Panc1 (cell line): ENCODE results near the gene SH2B2. TPM values are rescaled to one million over a fixed set of nuclear protein-coding genes. Genes with fewer than 3 reads are reported as not detected.
A peak's percentile ranks its signal among the peaks of the same experiment; 100 is the strongest.
"Not testable (repeated sequence)": the region's sequence is repeated elsewhere in the genome, so short reads cannot be mapped to it uniquely, and the experiment has no call there.

Experiments
- ATAC-seq: fragments of 200-7000 bp; cut with Tn5 transposase; 2 replicates; pipeline ENCODE4 v1.9.1; 2020; ENCODE audit warnings: mild to moderate bottlenecking, moderate library complexity
- BruUV-seq: library from RNA; stranded (reverse); fragments of 400-500 nt; replicated peaks from 2 replicates; lab custom pipeline; 2021; lab: Mats Ljungman, UMichigan
- CTCF ChIA-PET: fragments of 300-600 bp; sonication (Branson Sonifier 250); formaldehyde crosslinking; loops from one replicate; lab custom pipeline; 2022; ENCODE audit warnings: antibody characterized with exemption; lab: Charles Lee
- POLR2A ChIA-PET: fragments of 300-600 bp; sonication (Branson Sonifier 250); formaldehyde crosslinking; loops from one replicate; lab custom pipeline; 2022; ENCODE audit warnings: antibody characterized with exemption; lab: Charles Lee
- DNase-seq: peaks from one replicate; pipeline ENCODE4 v3.0.0-alpha.2; 2010; ENCODE audit warnings: low read depth, low spot score
- H3K27ac ChIP-seq: 2 replicates; pipeline ENCODE4 v1.5.1; 2011; ENCODE audit warnings: mild to moderate bottlenecking, low read length, inconsistent platforms
- H3K27me3 ChIP-seq: fragments of 200-500 bp; sonication (Bioruptor generic); 2 replicates; pipeline ENCODE4 v1.6.0; 2014; ENCODE audit warnings: low read length, inconsistent platforms; ENCODE audit not compliant: control insufficient read depth, insufficient read depth
- H3K36me3 ChIP-seq: fragments of 200-500 bp; sonication (Bioruptor generic); 2 replicates; pipeline ENCODE4 v1.5.1; 2014; ENCODE audit warnings: inconsistent platforms, mild to moderate bottlenecking, low read length, moderate library complexity; ENCODE audit not compliant: control insufficient read depth, insufficient read depth
- H3K4me1 ChIP-seq: 2 replicates; pipeline ENCODE4 v1.5.1; 2011; ENCODE audit warnings: inconsistent platforms, mild to moderate bottlenecking, low read length, moderate library complexity; ENCODE audit not compliant: control insufficient read depth, insufficient read depth
- H3K4me3 ChIP-seq, 2 experiments: 2 replicates each; pipeline ENCODE4 v1.5.1; 2011 to 2012; ENCODE audit warnings: low read depth in 2 of 2, low read length in 2 of 2, mild to moderate bottlenecking in 2 of 2, inconsistent platforms in 1 of 2, moderate library complexity in 1 of 2
- H3K9me3 ChIP-seq: fragments of 200-500 bp; sonication (Bioruptor generic); 2 replicates; pipeline ENCODE4 v1.5.1; 2014; ENCODE audit warnings: low read depth, mild to moderate bottlenecking, inconsistent platforms, low read length, moderate library complexity; ENCODE audit not compliant: control insufficient read depth, insufficient read depth
- POLR2AphosphoS5 ChIP-seq: IDR thresholded peaks from 2 replicates; pipeline ENCODE4 v1.6.1; 2012; ENCODE audit warnings: mild to moderate bottlenecking, low read depth, low read length, moderate library complexity
- SIN3A ChIP-seq: IDR thresholded peaks from 2 replicates; pipeline ENCODE4 v1.6.1; 2012; ENCODE audit warnings: low read depth, mild to moderate bottlenecking, low read length, moderate library complexity, borderline replicate concordance; ENCODE audit not compliant: insufficient read depth
- TCF7L2 ChIP-seq: IDR thresholded peaks from 2 replicates; pipeline ENCODE4 v1.6.1; 2011; ENCODE audit warnings: mild to moderate bottlenecking, low read depth, low read length, inconsistent platforms
- in situ Hi-C: cut with HindIII; loops from 2 replicates; pipeline ENCODE4 v1.10.0; 2016; ENCODE audit warnings: low sequenced_read_pairs, low pct_unique_long_range_greater_than_20kb
- intact Hi-C: fragments of 100-400 bp; cut with micrococcal nuclease; formaldehyde crosslinking; loops from one replicate; pipeline ENCODE4 v1.10.0; 2022; ENCODE audit not compliant: unreplicated experiment
- total RNA-seq: library from RNA; stranded (reverse); gene quantifications from one replicate; pipeline ENCODE4 v1.2.1, GENCODE V29; 2021; ENCODE audit not compliant: unreplicated experiment
- TF ChIP-seq, protein P1 (sequence below), 2 experiments: IDR thresholded peaks; 2 replicates each; pipeline ENCODE4 v1.6.1; 2011 to 2012; ENCODE audit warnings: low read depth in 2 of 2, control low read depth in 1 of 2, low read length in 1 of 2, mild to moderate bottlenecking in 1 of 2, moderate library complexity in 1 of 2; ENCODE audit not compliant: insufficient read depth in 1 of 2
- TF ChIP-seq, protein P2 (sequence below): fragments of 450-650 bp; IDR thresholded peaks from 2 replicates; pipeline ENCODE4 v1.5.1; 2017; ENCODE audit warnings: mild to moderate bottlenecking

The SH2B2 gene
- total RNA-seq, 1 experiment from 2014 or later, result 2.8 TPM

DNA sequence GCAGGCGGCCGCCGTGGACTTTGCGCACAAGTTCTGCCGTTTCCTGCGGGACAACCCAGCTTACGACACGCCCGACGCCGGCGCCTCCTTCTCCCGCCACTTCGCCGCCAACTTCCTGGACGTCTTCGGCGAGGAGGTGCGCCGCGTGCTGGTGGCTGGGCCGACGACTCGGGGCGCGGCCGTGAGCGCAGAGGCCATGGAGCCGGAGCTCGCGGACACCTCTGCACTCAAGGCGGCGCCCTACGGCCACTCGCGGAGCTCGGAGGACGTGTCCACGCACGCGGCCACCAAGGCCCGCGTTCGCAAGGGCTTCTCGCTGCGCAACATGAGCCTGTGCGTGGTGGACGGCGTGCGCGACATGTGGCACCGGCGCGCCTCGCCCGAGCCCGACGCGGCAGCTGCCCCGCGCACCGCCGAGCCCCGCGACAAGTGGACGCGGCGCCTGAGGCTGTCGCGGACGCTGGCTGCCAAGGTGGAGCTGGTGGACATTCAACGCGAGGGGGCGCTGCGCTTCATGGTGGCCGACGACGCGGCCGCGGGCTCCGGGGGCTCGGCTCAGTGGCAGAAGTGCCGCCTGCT is 14.1 kb downstream of the SH2B2 start:
- Histone ChIP-seq H3K4me1 (no peaks in the 10 kb centered on the region), H3K9me3 (no peaks in the 10 kb centered on the region), H3K36me3 (no peaks in the 10 kb centered on the region), H3K27ac (no peak overlapping the region), H3K4me3 (no peak overlapping the region), H3K27me3 (no peaks in the 10 kb centered on the region)
- TF ChIP-seq TCF7L2 (no peak), SIN3A (no peak), POLR2AphosphoS5 (no peak)
- TF ChIP-seq, protein P1, sequence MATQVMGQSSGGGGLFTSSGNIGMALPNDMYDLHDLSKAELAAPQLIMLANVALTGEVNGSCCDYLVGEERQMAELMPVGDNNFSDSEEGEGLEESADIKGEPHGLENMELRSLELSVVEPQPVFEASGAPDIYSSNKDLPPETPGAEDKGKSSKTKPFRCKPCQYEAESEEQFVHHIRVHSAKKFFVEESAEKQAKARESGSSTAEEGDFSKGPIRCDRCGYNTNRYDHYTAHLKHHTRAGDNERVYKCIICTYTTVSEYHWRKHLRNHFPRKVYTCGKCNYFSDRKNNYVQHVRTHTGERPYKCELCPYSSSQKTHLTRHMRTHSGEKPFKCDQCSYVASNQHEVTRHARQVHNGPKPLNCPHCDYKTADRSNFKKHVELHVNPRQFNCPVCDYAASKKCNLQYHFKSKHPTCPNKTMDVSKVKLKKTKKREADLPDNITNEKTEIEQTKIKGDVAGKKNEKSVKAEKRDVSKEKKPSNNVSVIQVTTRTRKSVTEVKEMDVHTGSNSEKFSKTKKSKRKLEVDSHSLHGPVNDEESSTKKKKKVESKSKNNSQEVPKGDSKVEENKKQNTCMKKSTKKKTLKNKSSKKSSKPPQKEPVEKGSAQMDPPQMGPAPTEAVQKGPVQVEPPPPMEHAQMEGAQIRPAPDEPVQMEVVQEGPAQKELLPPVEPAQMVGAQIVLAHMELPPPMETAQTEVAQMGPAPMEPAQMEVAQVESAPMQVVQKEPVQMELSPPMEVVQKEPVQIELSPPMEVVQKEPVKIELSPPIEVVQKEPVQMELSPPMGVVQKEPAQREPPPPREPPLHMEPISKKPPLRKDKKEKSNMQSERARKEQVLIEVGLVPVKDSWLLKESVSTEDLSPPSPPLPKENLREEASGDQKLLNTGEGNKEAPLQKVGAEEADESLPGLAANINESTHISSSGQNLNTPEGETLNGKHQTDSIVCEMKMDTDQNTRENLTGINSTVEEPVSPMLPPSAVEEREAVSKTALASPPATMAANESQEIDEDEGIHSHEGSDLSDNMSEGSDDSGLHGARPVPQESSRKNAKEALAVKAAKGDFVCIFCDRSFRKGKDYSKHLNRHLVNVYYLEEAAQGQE (IDR thresholded peaks at IDR 0.05; ENCODE audit: insufficient read depth in 1 of 2, low read depth in 2 of 2, low read length in 1 of 2), result no peak
- TF ChIP-seq, protein P2, sequence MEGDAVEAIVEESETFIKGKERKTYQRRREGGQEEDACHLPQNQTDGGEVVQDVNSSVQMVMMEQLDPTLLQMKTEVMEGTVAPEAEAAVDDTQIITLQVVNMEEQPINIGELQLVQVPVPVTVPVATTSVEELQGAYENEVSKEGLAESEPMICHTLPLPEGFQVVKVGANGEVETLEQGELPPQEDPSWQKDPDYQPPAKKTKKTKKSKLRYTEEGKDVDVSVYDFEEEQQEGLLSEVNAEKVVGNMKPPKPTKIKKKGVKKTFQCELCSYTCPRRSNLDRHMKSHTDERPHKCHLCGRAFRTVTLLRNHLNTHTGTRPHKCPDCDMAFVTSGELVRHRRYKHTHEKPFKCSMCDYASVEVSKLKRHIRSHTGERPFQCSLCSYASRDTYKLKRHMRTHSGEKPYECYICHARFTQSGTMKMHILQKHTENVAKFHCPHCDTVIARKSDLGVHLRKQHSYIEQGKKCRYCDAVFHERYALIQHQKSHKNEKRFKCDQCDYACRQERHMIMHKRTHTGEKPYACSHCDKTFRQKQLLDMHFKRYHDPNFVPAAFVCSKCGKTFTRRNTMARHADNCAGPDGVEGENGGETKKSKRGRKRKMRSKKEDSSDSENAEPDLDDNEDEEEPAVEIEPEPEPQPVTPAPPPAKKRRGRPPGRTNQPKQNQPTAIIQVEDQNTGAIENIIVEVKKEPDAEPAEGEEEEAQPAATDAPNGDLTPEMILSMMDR, result no peak
- ATAC-seq, result no peak
- intact Hi-C loops, result no loop called here
- BruUV-seq, result no TSS peak
- ChIA-PET CTCF (no interaction called here), POLR2A (no interaction called here)
- DNase-seq, result no peak
- in situ Hi-C loops, result no loop called here

DNA sequence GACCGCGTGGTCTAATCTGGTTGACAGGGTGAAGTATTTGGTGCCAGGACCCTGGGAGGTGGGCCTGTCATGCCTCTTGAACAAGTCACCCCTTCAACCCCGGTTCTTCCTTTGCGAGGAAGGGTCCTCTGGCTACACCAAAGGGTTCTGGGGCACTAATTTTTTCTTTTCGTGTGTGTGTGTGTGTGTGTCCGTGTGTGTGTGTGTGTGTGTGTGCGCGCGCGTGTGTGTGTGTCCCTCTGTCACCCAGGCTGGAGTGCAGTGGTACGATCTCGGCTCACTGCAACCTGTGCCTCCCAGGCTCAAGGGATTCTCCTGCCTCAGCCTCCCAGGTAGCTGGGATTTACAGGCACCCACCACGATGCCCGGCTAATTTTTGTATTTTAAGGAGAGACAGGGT is 14.7 kb downstream of the SH2B2 start:
- H3K4me3 ChIP-seq, in situ Hi-C loops, H3K9me3 ChIP-seq, DNase-seq, POLR2A ChIA-PET, H3K36me3 ChIP-seq, BruUV-seq, H3K27ac ChIP-seq, intact Hi-C loops, ATAC-seq, CTCF ChIA-PET, H3K27me3 ChIP-seq, H3K4me1 ChIP-seq: not testable (repeated sequence)

DNA sequence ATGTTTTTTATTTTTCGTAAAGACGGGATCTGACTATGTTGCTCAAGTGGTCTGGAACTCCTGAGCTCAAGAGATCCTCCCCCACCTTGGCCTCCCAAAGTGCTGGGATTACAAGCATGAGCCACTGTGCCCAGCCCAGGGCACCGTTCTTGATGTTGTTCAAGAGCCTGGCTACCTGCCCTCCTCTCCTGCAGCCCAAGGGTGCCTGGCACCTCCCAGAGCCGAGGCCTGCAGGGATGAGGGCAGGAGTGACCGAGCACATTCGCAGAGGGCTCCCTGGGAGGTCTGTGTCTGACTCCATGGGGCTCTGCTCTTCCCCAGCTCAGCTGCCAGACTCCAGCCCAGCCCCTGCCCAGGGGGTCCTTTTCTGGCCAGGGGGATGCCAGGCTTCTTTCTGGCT is 15.4 kb downstream of the SH2B2 start:
- H3K9me3 ChIP-seq, result no peaks in the 10 kb centered on the region
- ChIA-PET CTCF (no interaction called here), POLR2A (interaction anchor here (0.5 kb wide), 1 partner anchor 21 kb away, joined by 6 read pairs; no protein-coding TSS in a partner anchor)

More for the DNA sequence above, 15.4 kb downstream of the SH2B2 start:
- Histone ChIP-seq H3K27me3 (no peaks in the 10 kb centered on the region), H3K27ac (no peak overlapping the region), H3K4me1 (peaks cover 2% of the 10 kb centered on the region; the same call in 1 of the 2 replicates), H3K36me3 (no peaks in the 10 kb centered on the region), H3K4me3 (no peak overlapping the region)
- BruUV-seq, result no TSS peak
- intact Hi-C loops, result no loop called here
- DNase-seq (no peak), ATAC-seq (0 out of 2 replicates have a peak, but pooled peaks have one; percentile 43)
- TF ChIP-seq, protein P1 (IDR thresholded peaks at IDR 0.05; ENCODE audit: insufficient read depth in 1 of 2, low read depth in 2 of 2, low read length in 1 of 2), result no peak
- TF ChIP-seq TCF7L2 (no peak), SIN3A (no peak), POLR2AphosphoS5 (no peak)
- TF ChIP-seq, protein P2, result no peak
- in situ Hi-C loops, result no loop called here
